Anterior cingulate cortex (tissue), 58 donors: ENCODE data around the gene BAHCC1.
"Not testable (repeated sequence)": the region's sequence is repeated elsewhere in the genome, so short reads cannot be mapped to it uniquely, and the experiment has no call there.

Experiments used
- DNase-seq, 58 donors: peaks; one replicate each; lab custom pipeline; 2025; lab: John Stamatoyannopoulos, UW

The BAHCC1 gene

DNA sequence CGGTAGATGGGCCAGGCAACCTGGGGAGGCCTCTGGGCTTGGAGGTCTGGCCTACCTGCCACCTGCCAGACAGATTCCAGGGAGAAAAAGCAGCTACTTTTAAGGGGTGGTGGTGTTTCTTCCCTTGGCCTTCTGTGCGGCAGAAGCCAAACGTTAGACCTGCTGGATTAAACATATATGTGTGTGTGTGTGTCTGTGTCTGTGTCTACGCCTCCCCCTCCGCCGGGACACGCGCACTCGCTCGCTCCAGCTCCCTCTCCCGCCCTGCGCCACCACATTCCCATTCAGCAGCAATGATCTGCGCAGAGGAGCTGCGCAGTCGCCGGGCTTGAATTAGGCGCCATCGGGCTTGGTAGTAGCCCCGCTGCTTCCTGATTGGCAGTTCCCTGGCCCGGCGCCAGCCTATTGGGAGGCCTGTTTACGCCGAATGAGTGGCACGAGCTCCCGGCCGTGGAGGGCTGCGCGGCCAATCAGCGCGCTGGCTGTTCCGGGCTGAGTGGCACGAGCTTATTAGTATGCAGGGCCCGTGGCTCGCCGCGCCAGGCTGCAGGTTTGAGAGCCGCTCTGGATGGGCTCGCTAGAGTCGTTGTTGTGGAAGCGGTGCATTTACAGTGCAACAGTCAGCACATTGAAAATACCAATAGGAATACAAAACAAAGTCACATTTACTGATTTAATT is at the start of gene BAHCC1:
Gene BAHCC1, plus strand, starts transcription at position 537 of the 679 bp plus-strand sequence. CDS start 4,283 bp downstream, outside the sequence.
- DNase-seq: peak; percentile 97 to 100 (median 100)

DNA sequence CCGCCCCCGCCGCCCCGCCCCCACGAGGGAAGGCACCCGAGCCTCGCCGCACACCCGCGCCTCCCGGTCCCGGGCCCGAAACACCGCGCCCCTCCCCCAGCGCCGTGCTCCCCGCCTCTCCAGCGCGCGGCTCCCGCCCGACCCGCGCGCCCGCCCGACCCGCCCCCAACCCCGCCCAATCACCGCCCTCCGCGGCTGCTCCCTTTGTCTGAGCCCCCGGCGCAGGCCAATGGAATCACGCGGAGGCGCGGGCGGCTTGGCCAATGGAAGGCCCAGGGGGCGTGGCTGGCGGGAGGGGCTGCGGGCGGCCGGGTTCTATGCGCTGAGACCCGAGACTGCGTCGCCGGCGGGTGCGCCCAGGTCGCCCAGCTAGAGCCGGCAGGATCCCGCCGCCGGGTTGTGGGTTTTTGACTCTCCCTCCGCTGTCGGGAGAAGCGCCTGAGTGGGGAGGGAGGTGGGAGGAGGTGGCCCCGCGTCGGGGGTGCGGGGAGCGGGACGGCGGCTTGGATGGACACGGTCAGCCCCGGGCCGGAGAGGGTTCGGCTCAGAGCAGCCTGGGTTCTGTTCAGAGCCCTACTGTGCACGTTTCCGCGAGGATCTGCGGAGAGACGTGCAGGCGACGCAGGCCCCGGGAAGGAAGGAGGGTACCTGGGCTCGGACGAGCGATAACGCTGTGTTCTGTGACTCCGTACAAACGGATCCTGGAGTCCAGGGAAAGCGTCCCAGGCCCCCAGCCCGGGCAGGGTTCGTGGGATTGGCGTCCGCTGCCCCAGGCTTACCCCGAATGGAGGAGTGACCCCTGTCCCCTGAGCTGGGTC is 49.0 kb upstream of the BAHCC1 start:
- peak; percentile 77 to 99 (median 97) for DNase-seq

DNA sequence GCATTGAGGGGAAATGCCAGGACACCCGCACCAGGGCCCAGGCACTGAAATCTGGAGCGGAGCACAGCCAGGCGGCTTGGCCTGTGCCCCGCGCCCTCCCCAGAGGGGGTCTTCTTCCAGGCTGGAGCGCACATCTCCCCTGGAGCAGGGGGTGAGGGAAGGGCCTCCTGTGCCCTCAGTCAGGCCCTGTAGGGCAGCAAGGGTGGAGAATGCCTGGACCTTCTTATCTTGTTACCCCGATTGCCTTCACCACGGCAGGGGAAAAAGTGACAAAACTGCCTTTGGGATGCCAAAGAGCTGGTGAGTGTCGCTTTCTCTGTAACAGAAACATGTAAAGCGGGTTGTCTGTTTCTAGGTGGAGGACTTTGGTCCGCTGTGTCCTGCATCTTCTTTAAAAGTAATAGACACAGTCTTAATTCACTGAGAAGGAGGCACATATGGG is 48.3 kb upstream of the BAHCC1 start:
- no peak for DNase-seq

DNA sequence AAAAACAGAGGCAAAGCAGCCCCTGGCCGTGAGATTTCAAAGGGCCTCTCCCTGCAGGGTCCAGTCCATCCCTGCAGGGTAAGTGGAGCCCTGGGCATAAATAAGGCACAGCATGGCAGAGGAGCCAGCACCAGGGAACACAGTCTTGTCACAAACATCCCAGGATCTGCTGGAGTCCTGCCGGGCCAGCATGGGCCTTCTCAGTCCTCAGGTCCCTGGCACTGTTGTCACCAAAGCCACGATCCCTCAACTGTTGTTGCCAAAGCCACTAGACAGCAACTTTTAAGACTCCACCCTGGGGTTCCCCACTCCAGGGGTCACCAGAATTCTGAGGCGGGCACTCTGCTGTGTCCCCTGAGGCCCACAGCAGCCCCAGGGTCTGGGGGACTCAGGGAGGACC is 47.8 kb upstream of the BAHCC1 start:
- DNase-seq: no peak

DNA sequence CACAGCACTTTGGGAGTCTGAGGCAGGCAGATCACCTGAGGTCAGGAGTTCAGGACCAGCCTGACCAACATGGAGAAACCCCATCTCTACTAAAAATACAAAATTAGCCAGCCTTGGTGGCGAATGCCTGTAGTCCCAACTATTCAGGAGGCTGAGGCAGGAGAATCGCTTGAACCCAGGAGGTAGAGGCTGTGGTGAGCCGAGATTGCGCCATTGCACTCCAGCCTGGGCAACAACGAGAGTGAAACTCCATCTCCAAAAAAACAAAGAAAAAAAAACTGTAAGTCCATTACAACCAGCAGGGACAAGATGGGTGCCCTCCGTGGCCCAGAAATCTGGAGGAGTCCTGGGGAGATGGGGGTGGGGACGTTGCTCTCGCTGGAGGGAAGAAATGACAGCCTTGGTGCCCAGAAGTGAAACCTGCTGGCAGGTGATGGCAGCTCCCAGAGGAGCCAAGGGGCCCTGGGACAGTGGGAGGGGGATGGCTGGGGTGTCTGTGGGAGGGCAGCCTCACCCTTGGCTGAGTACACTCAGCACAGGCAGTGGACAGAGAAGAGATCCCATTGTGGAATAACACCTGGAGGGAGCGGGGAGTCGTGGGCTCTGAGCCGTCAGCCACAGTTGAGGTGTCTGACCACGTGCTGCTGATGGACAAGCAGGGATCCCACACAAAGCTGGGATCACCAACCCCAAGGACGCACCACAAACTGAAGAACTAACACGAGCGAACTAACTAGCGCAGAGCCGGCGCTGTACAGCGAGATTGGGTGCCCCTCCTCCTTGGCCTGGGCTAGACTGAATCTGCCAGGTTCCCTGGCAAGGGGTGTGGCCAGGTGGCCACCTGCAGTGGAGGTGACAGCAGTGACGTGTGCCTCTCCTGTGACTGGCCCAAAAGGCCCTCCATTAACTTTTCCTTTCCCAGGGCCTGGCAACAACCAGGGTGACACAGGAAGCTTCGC is 46.9 kb upstream of the BAHCC1 start:
- DNase-seq: no peak

DNA sequence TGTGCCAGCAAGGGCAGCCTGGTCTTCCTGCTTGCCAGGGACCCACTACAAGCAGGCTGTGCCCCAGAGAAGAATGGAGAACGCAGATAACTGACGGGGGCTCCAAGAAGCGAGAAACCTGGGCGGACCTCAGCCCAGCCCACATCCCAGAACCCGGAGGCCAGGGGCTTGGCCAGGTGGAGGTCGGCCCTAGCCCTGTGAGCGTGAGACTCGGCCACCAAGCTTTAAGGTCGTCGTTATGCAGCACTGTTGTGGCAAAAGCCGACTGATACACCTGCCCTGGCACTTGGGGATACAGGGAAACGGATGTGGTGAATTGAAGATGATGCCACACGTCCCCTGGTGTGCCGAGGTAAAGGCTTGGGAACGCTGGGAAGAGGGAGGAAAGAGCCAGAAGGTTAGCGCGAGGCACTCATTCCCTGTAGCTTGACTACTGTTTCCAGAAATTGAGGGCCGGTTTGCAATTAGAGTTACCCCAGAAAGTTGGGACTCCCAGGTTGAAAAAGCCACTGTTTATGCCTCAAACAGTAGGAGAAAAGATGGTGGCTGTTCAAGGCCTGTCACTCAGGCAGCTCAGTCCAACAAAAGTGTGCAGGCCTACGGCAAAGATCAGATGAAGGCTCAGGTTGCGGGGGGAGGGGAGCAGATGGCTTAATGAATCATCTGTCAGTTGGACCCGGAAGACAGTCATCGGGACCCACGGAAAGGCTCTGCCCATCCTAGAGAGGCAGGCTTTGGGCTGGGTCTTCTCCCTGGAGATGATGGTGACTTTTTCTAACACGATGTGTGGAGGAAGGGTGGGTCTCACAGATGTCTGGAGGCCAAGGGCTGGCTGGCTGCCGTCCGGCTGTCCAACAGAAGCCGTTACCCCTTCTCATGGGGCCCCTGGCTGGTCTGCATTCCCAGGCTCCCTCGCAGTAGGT is 45.6 kb upstream of the BAHCC1 start:
- no peak for DNase-seq

DNA sequence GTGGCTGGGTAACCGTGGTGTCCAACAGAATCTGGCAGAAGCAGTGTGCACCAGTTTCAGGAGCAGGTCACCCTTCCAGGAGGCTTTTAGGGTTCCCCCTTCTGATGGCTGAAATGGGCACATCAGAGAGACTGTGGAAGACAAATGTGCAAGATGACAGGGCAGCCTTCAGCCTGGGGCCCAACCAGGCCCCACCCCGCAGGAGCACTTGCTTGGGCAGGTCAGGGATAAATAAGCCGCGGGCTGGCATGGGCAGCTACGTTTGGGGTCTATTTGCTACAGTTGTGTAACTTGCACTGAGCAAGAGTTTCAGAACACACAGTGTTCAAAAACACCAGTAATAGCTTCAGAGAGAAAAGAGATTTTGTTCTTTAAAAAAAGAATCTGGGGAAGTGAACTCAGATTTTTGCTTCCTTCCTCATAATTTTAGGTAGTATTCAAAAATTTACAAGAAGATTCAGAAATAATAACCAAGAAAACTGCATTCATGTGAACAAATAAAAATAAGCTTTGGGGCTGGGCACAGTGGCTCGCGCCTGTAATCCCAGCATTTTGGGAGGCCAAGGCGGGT is 44.9 kb upstream of the BAHCC1 start:
- no peak for DNase-seq

DNA sequence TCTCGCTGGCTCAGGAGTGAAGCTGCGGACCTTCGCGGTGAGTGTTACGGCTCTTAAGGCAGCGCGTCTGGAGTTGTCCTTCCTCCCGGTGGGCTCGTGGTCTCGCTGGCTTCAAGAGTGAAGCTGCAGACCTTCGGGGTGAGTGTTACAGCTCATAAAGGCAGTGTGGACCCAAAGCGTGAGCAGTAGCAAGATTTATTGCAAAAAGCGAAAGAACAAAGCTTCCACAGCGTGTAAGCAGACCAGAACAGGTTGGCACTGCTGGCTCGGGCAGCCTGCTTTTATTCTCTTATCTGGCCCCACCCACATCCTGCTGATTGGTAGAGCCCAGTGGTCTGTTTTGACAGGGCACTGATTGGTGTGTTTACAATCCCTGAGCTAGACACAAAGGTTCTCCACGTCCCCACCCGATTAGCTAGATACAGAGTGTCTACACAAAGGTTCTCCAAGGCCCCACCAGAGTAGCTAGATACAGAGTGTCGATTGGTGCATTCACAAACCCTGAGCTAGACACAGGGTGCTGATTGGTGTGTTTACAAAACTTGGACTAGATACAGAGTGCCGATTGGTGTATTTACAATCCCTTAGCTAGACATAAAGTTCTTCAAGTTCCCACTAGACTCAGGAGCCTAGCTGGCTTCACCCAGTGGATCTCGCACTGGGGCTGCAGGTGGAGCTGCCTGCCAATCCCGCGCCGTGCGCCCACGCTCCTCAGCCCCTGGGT is 43.8 kb upstream of the BAHCC1 start:
- not testable (repeated sequence) for DNase-seq

DNA sequence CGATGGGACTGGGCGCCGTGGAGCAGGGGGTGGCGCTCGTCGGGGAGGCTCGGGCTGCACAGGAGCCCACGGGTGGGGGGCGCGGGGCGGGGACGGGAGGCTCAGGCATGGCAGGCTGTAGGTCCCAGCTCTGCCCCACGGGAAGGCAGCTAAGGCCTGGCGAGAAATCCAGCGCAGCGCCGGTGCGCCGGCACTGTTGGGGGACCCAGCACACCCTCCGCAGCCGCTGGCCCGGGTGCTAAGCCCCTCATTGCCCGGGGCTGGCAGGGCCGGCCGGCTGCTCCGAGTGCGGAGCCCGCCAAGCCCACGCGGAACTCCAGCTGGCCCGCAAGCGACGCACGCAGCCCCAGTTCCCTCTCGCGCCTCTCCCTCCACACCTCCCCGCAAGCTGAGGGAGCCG is 43.2 kb upstream of the BAHCC1 start:
- DNase-seq: not testable (repeated sequence)

DNA sequence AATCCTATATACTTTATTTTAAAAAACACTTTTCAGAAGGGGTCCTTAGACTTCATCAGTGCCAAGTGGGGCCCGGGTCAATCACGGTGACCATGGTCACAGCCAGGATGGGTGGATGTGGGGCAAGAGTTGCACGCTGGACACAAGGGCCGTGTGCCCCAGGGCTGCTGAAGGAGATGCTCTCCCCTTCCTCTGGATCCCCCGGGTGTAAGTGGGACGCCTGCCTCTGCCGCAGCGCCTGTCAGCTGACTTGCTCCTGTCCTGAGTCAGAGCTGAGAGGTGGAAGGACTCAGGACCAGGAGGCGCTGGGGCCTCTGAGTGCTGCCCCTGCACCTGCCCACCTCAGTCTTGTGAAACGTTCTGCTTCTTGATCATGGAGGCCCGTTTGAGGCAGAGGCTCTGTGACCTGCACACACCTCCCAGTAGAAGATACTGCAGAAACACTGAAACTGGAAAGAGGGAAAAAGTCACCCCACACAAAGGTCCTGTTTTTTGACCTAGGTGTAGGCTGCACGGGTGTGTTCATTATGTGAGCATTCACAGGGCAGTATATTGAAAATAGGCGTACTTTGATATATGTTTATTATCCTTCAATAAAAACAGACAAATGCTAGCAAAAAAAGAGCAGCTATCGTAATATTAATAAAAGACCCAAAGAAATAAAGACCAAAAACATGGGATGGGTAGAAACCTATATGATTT is 40.9 kb upstream of the BAHCC1 start:
- DNase-seq: no peak

DNA sequence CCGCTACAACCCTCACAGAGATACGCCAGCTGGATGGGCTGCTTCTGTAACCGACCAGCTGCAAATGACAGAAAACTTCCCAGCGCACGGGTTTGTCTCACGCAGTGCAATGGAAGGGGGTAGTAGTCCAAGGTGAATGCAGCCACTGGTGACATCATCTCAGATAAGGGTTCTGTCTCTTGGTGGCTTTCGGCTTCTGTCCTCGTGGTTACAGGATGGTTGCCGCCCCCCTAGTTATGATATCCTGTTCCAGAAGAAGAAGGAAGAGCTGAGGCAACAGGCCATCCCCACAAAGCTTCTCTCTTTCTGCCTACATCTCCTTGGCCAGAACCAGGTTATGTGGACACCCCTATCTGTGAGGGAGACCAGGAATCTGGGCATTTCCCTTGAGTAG is 40.3 kb upstream of the BAHCC1 start:
- no peak for DNase-seq

DNA sequence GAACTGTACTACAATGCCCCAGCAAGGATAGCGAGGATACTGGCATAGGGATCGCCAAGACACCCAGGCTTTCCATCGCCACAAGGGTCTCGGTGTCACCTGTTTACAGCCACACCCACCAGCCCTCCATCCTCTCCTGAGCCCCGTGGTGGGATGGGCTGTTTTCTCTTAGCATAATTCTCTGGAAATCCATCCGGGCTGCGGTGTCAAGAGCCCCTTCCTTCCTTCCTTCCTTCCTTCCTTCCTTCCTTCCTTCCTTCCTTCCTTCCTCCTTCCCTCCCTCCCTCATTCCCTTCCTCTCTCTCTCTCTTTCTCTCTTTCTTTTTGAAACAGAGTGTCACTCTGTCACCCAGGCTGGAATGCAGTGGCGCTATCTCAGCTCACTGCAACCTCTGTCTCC is 36.0 kb upstream of the BAHCC1 start:
- DNase-seq: no peak

DNA sequence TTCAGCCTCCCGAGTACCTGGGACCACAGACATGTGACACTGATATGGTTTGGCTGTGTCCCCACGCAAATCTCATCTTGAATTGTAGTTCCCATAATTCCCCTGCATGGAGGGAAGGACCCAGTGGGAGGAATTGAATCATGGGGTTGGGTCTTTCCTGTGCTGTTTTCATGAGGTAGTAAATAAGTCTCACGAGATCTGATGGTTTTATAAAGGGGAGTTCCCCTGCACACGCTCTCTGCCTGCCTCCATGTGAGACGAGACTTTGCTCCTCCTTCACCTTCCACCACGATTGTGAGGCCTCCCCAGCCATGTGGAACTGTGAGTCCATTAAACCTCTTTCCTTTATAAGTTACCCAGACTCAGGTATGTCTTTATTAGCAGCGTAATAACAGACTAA is 33.3 kb upstream of the BAHCC1 start:
- DNase-seq: not testable (repeated sequence)

DNA sequence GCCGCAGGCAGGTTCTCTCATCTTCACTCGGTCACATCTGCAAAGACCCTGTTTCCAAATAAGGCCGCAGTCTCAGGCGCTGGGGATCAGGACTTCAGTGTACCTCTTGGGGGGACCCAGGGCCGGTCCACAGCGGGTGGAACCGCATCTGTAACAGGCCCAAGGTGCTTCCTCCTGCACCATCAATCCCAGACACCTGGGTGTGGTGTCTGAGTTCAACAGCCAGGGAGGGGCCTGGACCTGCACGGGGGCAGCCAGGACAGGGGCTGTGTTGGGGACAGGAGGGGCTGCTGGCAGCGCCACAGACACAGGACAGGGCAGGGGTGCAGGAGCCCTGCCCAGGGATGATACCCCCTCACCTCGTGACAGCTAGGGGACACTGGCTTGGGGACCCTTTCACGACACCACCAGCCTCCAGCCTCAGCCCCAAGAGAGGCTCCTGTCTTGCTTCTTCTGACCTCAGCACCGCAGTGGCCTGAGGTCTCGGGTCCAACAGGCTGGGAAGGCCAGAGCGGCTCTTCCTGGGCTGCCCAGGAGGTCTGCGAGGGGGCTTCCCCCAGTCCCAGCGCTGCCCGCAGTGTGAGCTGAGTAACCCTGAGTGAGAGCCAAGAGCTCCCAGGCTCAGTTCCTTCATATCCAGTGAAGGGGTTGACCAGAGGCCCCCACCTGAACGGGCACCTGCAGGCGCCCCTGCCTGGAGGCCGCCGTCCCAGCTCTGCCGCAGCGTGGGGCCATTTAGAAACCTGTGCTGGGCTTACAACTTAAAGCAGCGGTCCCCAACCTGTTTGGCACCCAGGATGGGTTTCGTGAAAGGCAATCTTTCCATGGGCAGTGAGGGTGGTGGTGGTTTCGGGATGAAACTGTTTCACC is 30.7 kb upstream of the BAHCC1 start:
- DNase-seq: no peak

DNA sequence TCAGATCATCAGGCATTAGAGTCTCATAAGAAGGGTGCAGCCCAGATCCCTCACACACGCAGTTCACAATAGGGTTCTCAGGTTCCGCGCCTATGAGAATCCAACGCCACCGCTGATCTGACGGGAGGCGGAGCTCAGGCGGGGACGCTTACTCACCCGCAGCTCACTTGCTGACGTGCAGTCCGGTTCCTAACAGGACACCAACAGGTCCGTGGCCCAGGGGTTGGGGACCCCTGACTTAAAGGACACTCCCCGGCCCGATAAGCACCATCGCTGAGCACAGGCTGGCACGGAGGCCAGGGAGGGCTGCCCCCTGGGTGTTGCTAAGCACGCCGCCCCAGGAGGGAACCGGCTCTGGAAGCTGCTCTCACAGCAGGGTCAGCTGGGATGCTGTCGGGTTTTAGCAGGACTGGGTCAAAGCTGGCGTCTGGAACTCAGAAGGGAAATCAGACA is 30.1 kb upstream of the BAHCC1 start:
- peak in 5 of 58 donors; percentile 25 to 48 (median 40) for DNase-seq
